ENCODE measurements around the gene WNT2B.
"Not testable (repeated sequence)": the region's sequence is repeated elsewhere in the genome, so short reads cannot be mapped to it uniquely, and the experiment has no call there.

The WNT2B gene

GRCh38 chr1:112466078-112466660 lies 42.6 kb upstream of the WNT2B start:
- DNase-seq (ENCODE audit: low read depth), result peak; percentile 82
- TF ChIP-seq, protein P1, sequence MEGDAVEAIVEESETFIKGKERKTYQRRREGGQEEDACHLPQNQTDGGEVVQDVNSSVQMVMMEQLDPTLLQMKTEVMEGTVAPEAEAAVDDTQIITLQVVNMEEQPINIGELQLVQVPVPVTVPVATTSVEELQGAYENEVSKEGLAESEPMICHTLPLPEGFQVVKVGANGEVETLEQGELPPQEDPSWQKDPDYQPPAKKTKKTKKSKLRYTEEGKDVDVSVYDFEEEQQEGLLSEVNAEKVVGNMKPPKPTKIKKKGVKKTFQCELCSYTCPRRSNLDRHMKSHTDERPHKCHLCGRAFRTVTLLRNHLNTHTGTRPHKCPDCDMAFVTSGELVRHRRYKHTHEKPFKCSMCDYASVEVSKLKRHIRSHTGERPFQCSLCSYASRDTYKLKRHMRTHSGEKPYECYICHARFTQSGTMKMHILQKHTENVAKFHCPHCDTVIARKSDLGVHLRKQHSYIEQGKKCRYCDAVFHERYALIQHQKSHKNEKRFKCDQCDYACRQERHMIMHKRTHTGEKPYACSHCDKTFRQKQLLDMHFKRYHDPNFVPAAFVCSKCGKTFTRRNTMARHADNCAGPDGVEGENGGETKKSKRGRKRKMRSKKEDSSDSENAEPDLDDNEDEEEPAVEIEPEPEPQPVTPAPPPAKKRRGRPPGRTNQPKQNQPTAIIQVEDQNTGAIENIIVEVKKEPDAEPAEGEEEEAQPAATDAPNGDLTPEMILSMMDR (IDR thresholded peaks at IDR 0.05; ENCODE audit: low read depth, low read length, missing control alignments), result peak; percentile 68
- in situ Hi-C loops (cut with HindIII; ENCODE audit: low sequenced_read_pairs), result no loop called here
- peak overlapping the region; percentile 38 for H3K4me3 ChIP-seq (ENCODE audit: low read depth, low read length)

- in situ Hi-C loops (cut with HindIII; ENCODE audit: low sequenced_read_pairs); H3K4me3 ChIP-seq (ENCODE audit: low read depth, low read length); DNase-seq (ENCODE audit: low read depth): not testable (repeated sequence)
These were observed 38.4 kb upstream of the WNT2B start for GRCh38 chr1:112470324-112470723.

DNA sequence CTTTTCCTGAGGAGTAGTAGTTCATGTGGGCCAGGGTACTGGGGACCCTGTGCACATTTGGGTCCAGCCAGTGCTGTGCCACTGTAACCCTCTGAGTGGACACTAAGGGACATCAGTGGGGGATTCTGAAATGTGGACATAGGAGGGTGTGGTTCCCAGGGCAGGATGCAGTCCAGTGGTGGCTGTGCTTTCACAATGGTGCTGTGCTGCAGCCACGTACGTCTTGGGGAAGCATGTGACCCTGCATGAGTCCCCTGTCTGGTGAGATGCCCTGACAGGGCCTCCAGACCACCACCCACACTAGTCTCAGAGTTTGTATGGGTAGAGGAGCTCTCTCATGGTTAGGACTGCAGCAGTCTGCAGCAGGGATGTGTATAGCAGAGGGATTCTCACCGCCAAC lies 37.8 kb upstream of the WNT2B start:
- TF ChIP-seq, protein P1 (IDR thresholded peaks at IDR 0.05; ENCODE audit: low read depth, low read length, missing control alignments), result no peak
- no peak for DNase-seq (ENCODE audit: low read depth)
- in situ Hi-C loops (cut with HindIII; ENCODE audit: low sequenced_read_pairs), result no loop called here
- no peak overlapping the region for H3K4me3 ChIP-seq (ENCODE audit: low read depth, low read length)

- H3K4me3 ChIP-seq (ENCODE audit: low read depth, low read length), result no peak overlapping the region
- in situ Hi-C loops (cut with HindIII; ENCODE audit: low sequenced_read_pairs), result no loop called here
- DNase-seq (ENCODE audit: low read depth), result no peak
- TF ChIP-seq, protein P1 (IDR thresholded peaks at IDR 0.05; ENCODE audit: low read depth, low read length, missing control alignments), result no peak
These were observed 36.6 kb upstream of the WNT2B start for GRCh38 chr1:112472142-112472541.

- in situ Hi-C loops (cut with HindIII; ENCODE audit: low sequenced_read_pairs), result loop anchor here (5.0 kb wide), 1 partner anchor 95 kb away; no protein-coding TSS in a partner anchor
- H3K4me3 ChIP-seq (ENCODE audit: low read depth, low read length), result no peak overlapping the region
- TF ChIP-seq, protein P1 (IDR thresholded peaks at IDR 0.05; ENCODE audit: low read depth, low read length, missing control alignments), result no peak
- DNase-seq (ENCODE audit: low read depth), result no peak
These were observed 31.2 kb upstream of the WNT2B start for GRCh38 chr1:112477550-112477949.

- in situ Hi-C loops (cut with HindIII; ENCODE audit: low sequenced_read_pairs), result loop anchor here (5.0 kb wide), 1 partner anchor 96 kb away; no protein-coding TSS in a partner anchor
- H3K4me3 ChIP-seq (ENCODE audit: low read depth, low read length), result no peak overlapping the region
- DNase-seq (ENCODE audit: low read depth), result no peak
- TF ChIP-seq, protein P1 (IDR thresholded peaks at IDR 0.05; ENCODE audit: low read depth, low read length, missing control alignments), result no peak
These were observed 30.5 kb upstream of the WNT2B start for GRCh38 chr1:112478314-112478713.

DNA sequence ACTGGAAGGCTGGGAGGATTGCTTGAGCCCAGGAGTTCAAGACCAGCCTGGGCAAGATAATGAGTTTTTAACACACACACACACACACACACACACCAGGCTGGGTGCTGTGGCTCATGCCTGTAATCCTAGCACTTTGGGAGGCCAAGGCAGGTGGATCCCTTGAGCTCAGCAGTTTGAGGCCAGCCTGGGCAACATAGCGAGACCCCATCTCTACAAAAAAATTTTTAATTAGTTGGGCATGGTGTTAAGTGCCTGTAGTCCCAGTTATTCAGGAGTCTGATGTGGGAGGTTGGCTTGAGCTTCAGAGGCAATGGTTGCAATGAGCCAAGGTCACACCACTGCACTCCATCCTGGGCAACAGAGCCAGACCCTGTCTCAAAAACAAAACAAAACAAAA lies 22.7 kb upstream of the WNT2B start:
- H3K4me3 ChIP-seq (ENCODE audit: low read depth, low read length); DNase-seq (ENCODE audit: low read depth); in situ Hi-C loops (cut with HindIII; ENCODE audit: low sequenced_read_pairs): not testable (repeated sequence)

GRCh38 chr1:112487686-112488085 lies 21.1 kb upstream of the WNT2B start:
- DNase-seq (ENCODE audit: low read depth); in situ Hi-C loops (cut with HindIII; ENCODE audit: low sequenced_read_pairs); H3K4me3 ChIP-seq (ENCODE audit: low read depth, low read length): not testable (repeated sequence)

All from astrocyte of the cerebellum (primary cell).